Measurements from ENCODE around the gene HARS1.
"Not testable (repeated sequence)": the region's sequence is repeated elsewhere in the genome, so short reads cannot be mapped to it uniquely, and the experiment has no call there.

HARS1 gene

GRCh38 chr5:140690941-140691924 lies at the start of gene HARS1, which contains the start of gene HARS2:
HARS1 (minus strand) TSS chr5:140691370; CDS start chr5:140691304, 66 bp downstream.
HARS2 (plus strand) TSS chr5:140691455; CDS start chr5:140691649, 194 bp downstream.
- DNase-seq (ENCODE audit: low read depth): peak; percentile 66

- DNase-seq (ENCODE audit: low read depth): no peak
Observed at GRCh38 chr5:140737486-140737885, 46.3 kb upstream of the HARS1 start.

GRCh38 chr5:140734354-140734753 lies 43.2 kb upstream of the HARS1 start:
- no peak for DNase-seq (ENCODE audit: low read depth)

DNA sequence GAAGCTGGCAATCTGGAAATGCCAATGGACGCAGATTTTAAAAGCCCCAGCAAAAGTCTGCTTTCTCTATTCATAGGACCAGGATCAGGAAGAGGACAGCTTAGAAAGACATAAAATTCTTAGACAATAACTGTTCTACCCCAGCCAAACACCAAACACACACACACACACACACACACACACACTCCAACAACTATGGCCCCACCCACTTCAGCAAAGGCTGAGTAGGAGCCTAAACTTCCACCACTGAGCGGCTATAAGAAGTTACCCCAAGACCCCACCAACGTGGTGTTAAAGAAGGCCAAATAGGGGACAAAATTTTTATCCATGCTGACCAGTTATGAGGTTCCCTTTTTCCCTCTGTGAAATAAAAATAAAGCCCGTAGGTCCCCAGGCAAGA lies 41.9 kb upstream of the HARS1 start:
- no peak for DNase-seq (ENCODE audit: low read depth)

- peak; percentile 39 for DNase-seq (ENCODE audit: low read depth)
Observed at GRCh38 chr5:140725799-140726471, 34.8 kb upstream of the HARS1 start.

DNA sequence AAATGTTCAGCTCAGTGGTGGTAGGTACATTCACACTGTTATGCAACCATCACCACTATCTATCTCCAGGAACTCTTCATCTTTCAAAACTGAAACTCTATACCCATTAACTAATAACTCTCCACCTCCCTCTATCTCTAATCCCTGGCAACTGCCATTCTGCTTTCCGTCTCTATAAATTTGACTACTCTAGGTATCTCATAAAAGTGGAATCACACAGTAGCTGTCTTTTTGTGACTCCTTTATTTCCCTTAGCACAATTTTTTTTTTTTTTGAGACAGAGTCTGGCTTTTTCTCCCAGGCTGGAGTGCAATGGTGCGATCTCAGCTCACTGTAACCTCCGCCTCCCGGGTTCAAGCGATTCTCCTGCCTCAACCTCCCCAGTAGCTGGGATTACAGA lies 30.2 kb upstream of the HARS1 start:
- not testable (repeated sequence) for DNase-seq (ENCODE audit: low read depth)

- DNase-seq (ENCODE audit: low read depth): not testable (repeated sequence)
Observed at GRCh38 chr5:140720738-140721137, 29.6 kb upstream of the HARS1 start.

DNA sequence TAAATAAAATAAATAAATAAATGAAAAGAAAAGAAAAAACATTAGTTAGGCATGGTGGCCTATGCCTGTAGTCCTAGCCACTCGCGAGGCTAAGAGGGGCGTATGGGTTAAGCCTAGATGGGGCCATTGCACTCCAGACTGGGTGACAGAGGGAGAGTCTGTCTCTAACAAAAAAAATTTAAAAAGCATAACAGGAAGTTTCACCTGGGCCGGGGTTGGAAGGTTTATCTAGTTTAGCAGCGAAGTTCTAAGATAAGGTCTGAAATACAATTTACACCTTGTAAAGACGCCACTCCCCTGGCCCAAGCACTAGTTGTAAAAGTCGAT lies 27.1 kb upstream of the HARS1 start:
- DNase-seq (ENCODE audit: low read depth): no peak

DNA sequence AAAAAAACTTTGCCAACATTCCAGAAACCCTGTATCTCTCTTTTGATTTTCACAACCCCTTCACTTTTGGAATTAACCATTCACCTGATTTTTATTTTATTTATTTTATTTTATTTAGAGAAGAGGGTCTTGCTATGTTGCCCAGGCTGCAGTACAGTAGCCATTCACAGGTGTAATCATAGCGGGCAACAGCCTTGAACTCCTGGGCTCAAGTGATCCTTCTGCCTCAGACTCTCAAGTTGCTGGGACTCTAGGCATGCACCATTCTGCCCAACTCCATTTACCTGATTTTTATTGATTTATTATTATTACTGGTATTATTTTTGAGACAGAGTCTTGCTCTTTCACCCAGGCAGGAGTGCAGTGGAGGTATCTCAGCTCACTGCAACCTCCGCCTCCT lies 25.1 kb upstream of the HARS1 start:
- not testable (repeated sequence) for DNase-seq (ENCODE audit: low read depth)

DNA sequence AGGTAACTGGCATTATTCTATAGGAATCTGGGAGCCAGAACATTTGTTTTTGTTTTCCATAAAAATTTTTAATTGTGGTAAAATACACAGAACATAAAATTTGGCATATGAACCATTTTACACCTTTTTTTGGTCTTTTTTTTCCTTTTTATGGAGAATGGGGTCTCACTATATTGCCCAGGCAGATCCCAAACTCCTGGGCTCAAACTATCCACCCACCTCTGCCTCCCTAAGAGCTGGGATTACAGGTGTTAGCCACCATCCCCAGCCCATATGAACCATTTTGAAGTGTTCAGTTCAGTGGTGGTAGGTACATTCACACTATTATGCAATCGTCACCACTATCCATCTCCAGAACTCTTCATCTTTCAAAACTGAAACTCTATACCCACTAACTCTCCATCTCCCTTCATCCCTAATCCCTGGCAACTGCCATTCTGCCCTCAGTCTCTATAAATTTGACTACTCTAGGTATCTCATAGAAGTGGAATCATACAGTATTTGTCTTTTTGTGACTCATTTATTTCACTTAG lies 22.5 kb upstream of the HARS1 start:
- no peak for DNase-seq (ENCODE audit: low read depth)

GRCh38 chr5:140711794-140712193 lies 20.6 kb upstream of the HARS1 start:
- no peak for DNase-seq (ENCODE audit: low read depth)

GRCh38 chr5:140710899-140711552 lies 19.9 kb upstream of the HARS1 start:
- DNase-seq (ENCODE audit: low read depth): peak; percentile 74

DNA sequence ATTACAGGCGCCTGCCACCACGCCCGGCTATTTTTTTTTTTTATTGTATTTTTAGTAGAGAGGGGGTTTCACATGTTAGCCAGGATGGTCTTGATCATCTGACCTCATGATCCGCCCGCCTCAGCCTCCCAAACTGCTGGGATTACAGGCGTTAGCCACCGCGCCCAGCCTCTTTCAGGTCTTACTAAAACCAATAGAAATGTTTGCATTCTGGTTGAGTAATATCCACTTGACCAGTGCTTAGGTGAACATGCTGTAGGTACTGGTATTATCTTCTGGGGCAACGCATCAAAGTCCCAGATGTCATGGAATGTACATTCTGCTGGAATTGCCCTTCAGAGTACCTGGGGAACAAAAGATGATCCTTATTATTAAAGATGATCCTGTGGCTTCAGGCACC lies 17.6 kb upstream of the HARS1 start:
- not testable (repeated sequence) for DNase-seq (ENCODE audit: low read depth)

DNA sequence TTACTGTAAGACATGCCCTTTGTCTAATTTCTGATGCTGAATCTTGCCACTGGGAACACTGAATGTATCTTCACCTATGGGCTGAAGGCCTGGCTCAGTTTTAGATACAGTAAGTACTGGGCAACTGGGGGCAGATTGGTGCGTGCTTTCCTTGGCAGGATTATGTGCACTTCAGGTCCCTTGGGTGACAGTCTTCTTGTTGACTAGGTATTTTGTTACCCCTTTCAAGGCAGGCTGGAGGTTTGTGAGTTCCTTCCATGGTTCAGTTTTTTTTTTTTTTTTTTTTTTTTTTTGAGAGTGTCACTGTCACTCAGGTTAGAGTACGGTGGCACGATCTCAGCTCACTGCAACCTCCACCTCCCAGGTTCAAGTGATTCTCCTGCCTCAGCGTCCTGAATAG lies 16.6 kb upstream of the HARS1 start:
- no peak for DNase-seq (ENCODE audit: low read depth)

- peak; percentile 80 for DNase-seq (ENCODE audit: low read depth)
Observed at GRCh38 chr5:140700177-140701144, 9.3 kb upstream of the HARS1 start, which contains the start of gene ZMAT2. ZMAT2 (plus strand) TSS chr5:140700447; CDS start chr5:140700461, 14 bp downstream.

DNA sequence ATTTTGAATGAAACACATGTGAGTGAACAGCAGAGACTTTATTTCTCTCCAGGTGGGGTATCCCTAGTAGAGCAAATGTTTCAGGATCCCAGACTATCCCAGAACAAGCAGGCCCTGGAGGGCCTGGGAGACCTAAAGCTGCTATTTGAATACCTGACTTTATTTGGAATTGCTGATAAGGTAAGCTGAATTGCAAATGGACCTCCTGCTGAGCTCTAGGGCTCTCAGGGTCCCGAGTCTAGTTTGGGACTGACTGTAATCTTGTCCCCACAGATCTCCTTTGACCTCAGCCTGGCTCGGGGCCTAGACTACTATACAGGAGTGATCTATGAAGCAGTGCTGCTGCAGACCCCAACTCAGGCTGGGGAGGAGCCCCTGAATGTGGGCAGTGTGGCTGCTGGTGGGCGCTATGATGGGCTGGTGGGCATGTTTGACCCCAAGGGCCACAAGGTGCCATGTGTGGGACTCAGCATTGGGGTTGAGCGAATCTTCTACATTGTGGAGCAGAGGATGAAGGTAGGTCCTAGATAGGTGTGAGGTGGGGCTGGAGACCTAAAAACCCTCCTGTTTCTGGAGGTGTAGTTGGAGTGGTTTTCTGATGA lies 5.8 kb upstream of the HARS1 start:
- DNase-seq (ENCODE audit: low read depth): no peak

GRCh38 chr5:140694276-140694675 lies 3.1 kb upstream of the HARS1 start:
- DNase-seq (ENCODE audit: low read depth): no peak

- DNase-seq (ENCODE audit: low read depth): no peak
Observed at GRCh38 chr5:140690376-140690932, 716 bp downstream of the HARS1 start.

DNA sequence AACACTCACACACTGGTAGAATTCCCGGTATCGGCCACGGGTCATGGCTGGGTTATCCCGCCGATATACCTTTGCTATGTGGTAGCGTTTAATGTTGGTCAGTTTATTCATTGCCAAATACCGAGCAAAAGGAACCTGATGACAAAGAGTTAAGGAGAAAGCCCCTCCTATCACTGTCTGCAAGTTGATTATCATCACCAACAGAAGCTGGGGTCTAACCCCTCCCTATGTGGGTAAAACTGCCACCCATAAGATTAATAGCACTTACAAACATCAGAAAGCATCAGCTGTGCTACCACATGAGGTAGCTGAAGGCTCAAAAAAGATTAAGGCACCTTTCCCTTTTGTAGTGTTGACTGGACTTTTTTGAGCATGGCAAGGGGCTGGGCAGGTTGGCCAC lies 12.2 kb downstream of the HARS1 start:
- DNase-seq (ENCODE audit: low read depth): no peak

GRCh38 chr5:140677947-140678346 lies 13.2 kb downstream of the HARS1 start:
- no peak for DNase-seq (ENCODE audit: low read depth)

Data from stimulated activated CD8-positive, alpha-beta memory T cell treated with anti-CD3 and anti-CD28 coated beads, Interleukin-12 subunit alpha, Interleukin-12 subunit beta, amount 100 ng/mL, for 4 hours (primary cell).